ENCODE results near the gene IER5. TPM values are rescaled to one million over a fixed set of nuclear protein-coding genes. Genes with fewer than 3 reads are reported as not detected.
"Not testable (repeated sequence)": the region's sequence is repeated elsewhere in the genome, so short reads cannot be mapped to it uniquely, and the experiment has no call there.

IER5 gene
- total RNA-seq, 3 donors from 2014 or later: 43.6 to 58.9 (median 54.9) TPM

- no peak overlapping the region for H3K4me3 Mint-ChIP-seq
- H3K9me3 Mint-ChIP-seq: no peaks in the 10 kb centered on the region
- H3K36me3 Mint-ChIP-seq (ENCODE audit: insufficient read depth): no peaks in the 10 kb centered on the region
- H3K4me1 Mint-ChIP-seq (ENCODE audit: low read depth): peaks cover 31% of the 10 kb centered on the region
- H3K27me3 Mint-ChIP-seq (ENCODE audit: low read depth): peaks cover 2% of the 10 kb centered on the region
- ATAC-seq (no peak), DNase-seq (no peak)
Observed at GRCh38 chr1:181108304-181108867, 19.9 kb downstream of the IER5 start.

- Mint-ChIP-seq H3K4me1 (ENCODE audit: low read depth) (peaks cover 19% of the 10 kb centered on the region), H3K4me3 (no peak overlapping the region), H3K9me3 (no peaks in the 10 kb centered on the region), H3K36me3 (ENCODE audit: insufficient read depth) (no peaks in the 10 kb centered on the region), H3K27me3 (ENCODE audit: low read depth) (peaks cover 2% of the 10 kb centered on the region)
- no peak for ATAC-seq
- DNase-seq: no peak
Observed at GRCh38 chr1:181110013-181110412, 21.5 kb downstream of the IER5 start.

GRCh38 chr1:181111559-181111958 is 23.1 kb downstream of the IER5 start:
- Mint-ChIP-seq H3K4me3 (no peak overlapping the region), H3K9me3 (no peaks in the 10 kb centered on the region), H3K4me1 (ENCODE audit: low read depth) (peaks cover 12% of the 10 kb centered on the region), H3K27me3 (ENCODE audit: low read depth) (peaks cover 2% of the 10 kb centered on the region), H3K36me3 (ENCODE audit: insufficient read depth) (no peaks in the 10 kb centered on the region)
- ATAC-seq (no peak), DNase-seq (no peak)

- Mint-ChIP-seq H3K4me1 (ENCODE audit: low read depth) (peaks cover 9% of the 10 kb centered on the region), H3K36me3 (ENCODE audit: insufficient read depth) (no peaks in the 10 kb centered on the region), H3K4me3 (no peak overlapping the region), H3K9me3 (no peaks in the 10 kb centered on the region), H3K27me3 (ENCODE audit: low read depth) (peaks cover 2% of the 10 kb centered on the region)
- DNase-seq: no peak
- ATAC-seq: no peak
Observed at GRCh38 chr1:181112071-181112929, 23.8 kb downstream of the IER5 start.

- no peaks in the 10 kb centered on the region for H3K27me3 Mint-ChIP-seq (ENCODE audit: low read depth)
- H3K9me3 Mint-ChIP-seq: no peaks in the 10 kb centered on the region
- no peaks in the 10 kb centered on the region for H3K36me3 Mint-ChIP-seq (ENCODE audit: insufficient read depth)
- DNase-seq (no peak), ATAC-seq (no peak)
- H3K4me3 Mint-ChIP-seq: no peak overlapping the region
- H3K4me1 Mint-ChIP-seq (ENCODE audit: low read depth): peaks cover 9% of the 10 kb centered on the region
Observed at GRCh38 chr1:181113059-181113641, 24.6 kb downstream of the IER5 start.

GRCh38 chr1:181114574-181115367 is 26.3 kb downstream of the IER5 start:
- no peaks in the 10 kb centered on the region for H3K9me3 Mint-ChIP-seq
- no peaks in the 10 kb centered on the region for H3K36me3 Mint-ChIP-seq (ENCODE audit: insufficient read depth)
- peaks cover 5% of the 10 kb centered on the region for H3K4me1 Mint-ChIP-seq (ENCODE audit: low read depth)
- no peaks in the 10 kb centered on the region for H3K27me3 Mint-ChIP-seq (ENCODE audit: low read depth)
- DNase-seq (no peak), ATAC-seq (no peak)
- H3K4me3 Mint-ChIP-seq: no peak overlapping the region

GRCh38 chr1:181115368-181115684 is 26.8 kb downstream of the IER5 start:
- no peak for DNase-seq
- peaks cover 5% of the 10 kb centered on the region for H3K4me1 Mint-ChIP-seq (ENCODE audit: low read depth)
- H3K36me3 Mint-ChIP-seq (ENCODE audit: insufficient read depth): no peaks in the 10 kb centered on the region
- no peak overlapping the region for H3K4me3 Mint-ChIP-seq
- H3K9me3 Mint-ChIP-seq: no peaks in the 10 kb centered on the region
- no peak for ATAC-seq
- H3K27me3 Mint-ChIP-seq (ENCODE audit: low read depth): no peaks in the 10 kb centered on the region

GRCh38 chr1:181115971-181116370 is 27.5 kb downstream of the IER5 start:
- H3K4me3 Mint-ChIP-seq; H3K4me1 Mint-ChIP-seq (ENCODE audit: low read depth); H3K36me3 Mint-ChIP-seq (ENCODE audit: insufficient read depth); H3K9me3 Mint-ChIP-seq; H3K27me3 Mint-ChIP-seq (ENCODE audit: low read depth); DNase-seq; ATAC-seq: not testable (repeated sequence)

GRCh38 chr1:181116819-181117390 is 28.4 kb downstream of the IER5 start:
- Mint-ChIP-seq H3K4me3 (no peak overlapping the region), H3K27me3 (ENCODE audit: low read depth) (no peaks in the 10 kb centered on the region), H3K9me3 (no peaks in the 10 kb centered on the region), H3K36me3 (ENCODE audit: insufficient read depth) (no peaks in the 10 kb centered on the region), H3K4me1 (ENCODE audit: low read depth) (peaks cover 5% of the 10 kb centered on the region)
- DNase-seq: no peak
- ATAC-seq: no peak

- ATAC-seq: no peak
- H3K36me3 Mint-ChIP-seq (ENCODE audit: insufficient read depth): no peaks in the 10 kb centered on the region
- H3K9me3 Mint-ChIP-seq: no peaks in the 10 kb centered on the region
- DNase-seq: no peak
- no peak overlapping the region for H3K4me3 Mint-ChIP-seq
- H3K27me3 Mint-ChIP-seq (ENCODE audit: low read depth): no peaks in the 10 kb centered on the region
- no peaks in the 10 kb centered on the region for H3K4me1 Mint-ChIP-seq (ENCODE audit: low read depth)
Observed at GRCh38 chr1:181117648-181118449, 29.3 kb downstream of the IER5 start.

GRCh38 chr1:181119093-181119989 is 30.8 kb downstream of the IER5 start:
- ATAC-seq (no peak), DNase-seq (no peak)
- peaks cover 2% of the 10 kb centered on the region for H3K4me1 Mint-ChIP-seq (ENCODE audit: low read depth)
- no peaks in the 10 kb centered on the region for H3K9me3 Mint-ChIP-seq
- H3K27me3 Mint-ChIP-seq (ENCODE audit: low read depth): no peaks in the 10 kb centered on the region
- no peak overlapping the region for H3K4me3 Mint-ChIP-seq
- H3K36me3 Mint-ChIP-seq (ENCODE audit: insufficient read depth): no peaks in the 10 kb centered on the region

- no peaks in the 10 kb centered on the region for H3K27me3 Mint-ChIP-seq (ENCODE audit: low read depth)
- no peak for ATAC-seq
- no peaks in the 10 kb centered on the region for H3K36me3 Mint-ChIP-seq (ENCODE audit: insufficient read depth)
- peaks cover 6% of the 10 kb centered on the region for H3K4me1 Mint-ChIP-seq (ENCODE audit: low read depth)
- DNase-seq: no peak
- no peak overlapping the region for H3K4me3 Mint-ChIP-seq
- no peaks in the 10 kb centered on the region for H3K9me3 Mint-ChIP-seq
Observed at GRCh38 chr1:181120924-181121323, 32.4 kb downstream of the IER5 start.

GRCh38 chr1:181121498-181121897 is 33.0 kb downstream of the IER5 start:
- Mint-ChIP-seq H3K36me3 (ENCODE audit: insufficient read depth) (no peaks in the 10 kb centered on the region), H3K9me3 (no peaks in the 10 kb centered on the region), H3K4me1 (ENCODE audit: low read depth) (peaks cover 6% of the 10 kb centered on the region), H3K27me3 (ENCODE audit: low read depth) (no peaks in the 10 kb centered on the region), H3K4me3 (no peak overlapping the region)
- ATAC-seq: no peak
- DNase-seq: no peak
